K562 (cell line): ENCODE measurements around the gene PCDH8. TPM values are rescaled to one million over a fixed set of nuclear protein-coding genes. Genes with fewer than 3 reads are reported as not detected.

Experiments used
- ATAC-seq: fragments of 200-7000 bp; cut with Tn5 transposase; 3 replicates; pipeline ENCODE4 v1.9.1; 2020; ENCODE audit warnings: moderate library complexity
- BruUV-seq: library from RNA; stranded (reverse); fragments of 400-500 nt; replicated peaks from 2 replicates; lab custom pipeline; 2021; lab: Mats Ljungman, UMichigan
- CTCF ChIA-PET: fragments of 300-600 bp; formaldehyde crosslinking; extraction: SDS; loops from one replicate; lab custom pipeline; 2021; ENCODE audit warnings: low intra/inter-chr PET ratio; lab: Yijun Ruan, JAX
- POLR2A ChIA-PET: fragments of 300-600, 350-650 bp; sonication (Branson Sonifier 250); formaldehyde crosslinking; extraction: SDS; loops from one replicate; lab custom pipeline; 2021; ENCODE audit warnings: antibody characterized with exemption, inconsistent platforms; lab: Yijun Ruan, JAX
- DNase-seq, 4 experiments: peaks; one replicate each; pipeline versions ENCODE4 v3.0.0 to v3.0.0-alpha.2; 2011 to 2018; ENCODE audit warnings: low spot score in 3 of 4, mixed read lengths in 3 of 4; ENCODE audit errors: extremely low read depth in 1 of 4
- FAIRE-seq: peaks from 2 replicates; lab custom pipeline; 2011; peaks lifted over from hg19 to GRCh38; lab: Jason Lieb, UNC
- H2AFZ ChIP-seq: 2 replicates; pipeline ENCODE4 v1.6.0; 2011; ENCODE audit warnings: low read depth, low read length, control low read depth, inconsistent platforms
- H3K27ac ChIP-seq: fragments of 200-600 bp; 3 replicates; pipeline ENCODE4 v1.8.0; 2011; ENCODE audit warnings: low read depth, mild to moderate bottlenecking, control low read depth, inconsistent platforms, low read length, moderate library complexity, mixed read lengths; ENCODE audit errors: extremely low read depth
- H3K27me3 ChIP-seq, 2 experiments: fragments of 300-600 bp in 1 of 2; 2 replicates in 1 of 2; 3 replicates in 1 of 2; pipeline versions ENCODE4 v1.6.0 to v1.8.0; 2011; ENCODE audit warnings: inconsistent platforms in 2 of 2, low read length in 2 of 2, mild to moderate bottlenecking in 1 of 2, mixed read lengths in 1 of 2, moderate library complexity in 1 of 2; ENCODE audit not compliant: control insufficient read depth in 2 of 2, insufficient read depth in 2 of 2
- H3K36me3 ChIP-seq: fragments of 300-600 bp; 3 replicates; pipeline ENCODE4 v1.8.0; 2011; ENCODE audit warnings: mild to moderate bottlenecking, low read length, inconsistent platforms; ENCODE audit not compliant: control insufficient read depth, insufficient read depth
- H3K4me1 ChIP-seq, 2 experiments: fragments of 200-600 bp in 1 of 2; replicated peaks in 1 of 2; 2 replicates in 1 of 2; 3 replicates in 1 of 2; pipeline versions ENCODE4 v1.5.1 to v1.8.0; 2011; ENCODE audit warnings: inconsistent platforms in 2 of 2, low read length in 2 of 2, mild to moderate bottlenecking in 1 of 2, mixed read lengths in 1 of 2, moderate library complexity in 1 of 2; ENCODE audit not compliant: control insufficient read depth in 2 of 2, insufficient read depth in 2 of 2
- H3K4me2 ChIP-seq: 2 replicates; pipeline ENCODE4 v1.6.1; 2011; ENCODE audit warnings: low read length, control low read depth, inconsistent platforms, mixed read lengths; ENCODE audit not compliant: insufficient read depth
- H3K4me3 ChIP-seq: fragments of 200-600 bp; sonication (generic), shearing (Covaris generic); 2 replicates; pipeline ENCODE4 v1.5.1; 2016; ENCODE audit warnings: control low read depth, inconsistent platforms
- H3K79me2 ChIP-seq: fragments of 200-600 bp; 3 replicates; pipeline ENCODE4 v1.8.0; 2011; ENCODE audit warnings: low read length, inconsistent platforms; ENCODE audit not compliant: control insufficient read depth, insufficient read depth
- H3K9ac ChIP-seq, 2 experiments: 2 replicates each; pipeline versions ENCODE4 v1.6.0 to v1.6.1; 2011; ENCODE audit warnings: low read depth in 2 of 2, low read length in 2 of 2, control low read depth in 1 of 2, inconsistent platforms in 1 of 2, mild to moderate bottlenecking in 1 of 2, mixed read lengths in 1 of 2; ENCODE audit not compliant: insufficient read depth in 1 of 2
- H3K9me1 ChIP-seq: one replicate; pipeline ENCODE4 v1.6.0; 2011; ENCODE audit warnings: inconsistent platforms, mild to moderate bottlenecking, low read length, moderate library complexity; ENCODE audit not compliant: control insufficient read depth, insufficient read depth
- H3K9me3 ChIP-seq: replicated peaks from 2 replicates; pipeline ENCODE4 v1.5.1; 2011; ENCODE audit warnings: low read depth, low read length, inconsistent platforms; ENCODE audit not compliant: control insufficient read depth, insufficient read depth
- H4K20me1 ChIP-seq: replicated peaks from 2 replicates; pipeline ENCODE4 v1.6.1; 2011; ENCODE audit warnings: low read length, inconsistent platforms, mixed read lengths; ENCODE audit not compliant: control insufficient read depth, insufficient read depth
- ARID2 ChIP-seq: fragments of 450-650 bp; IDR thresholded peaks from 2 replicates; pipeline ENCODE4 v1.6.1; 2017; ENCODE audit warnings: antibody characterized with exemption, mild to moderate bottlenecking
- HMG20A ChIP-seq: fragments of 450-650 bp; formaldehyde crosslinking; conservative IDR thresholded peaks from 2 replicates; pipeline ENCODE4 v1.4.0; 2020; ENCODE audit warnings: mild to moderate bottlenecking, mixed read lengths
- KDM4B ChIP-seq, 2 experiments: fragments of 450-650 bp in 1 of 2; sonication (generic) in 1 of 2; IDR thresholded peaks; 2 replicates each; pipeline ENCODE4 v1.6.1; 2016 to 2017; ENCODE audit warnings: borderline replicate concordance in 2 of 2, antibody characterized with exemption in 1 of 2, low read depth in 1 of 2, mild to moderate bottlenecking in 1 of 2
- SLC30A9 ChIP-seq: fragments of 250-450 bp; sonication (Bioruptor Pico); IDR thresholded peaks from 2 replicates; pipeline ENCODE4 v1.8.0; 2022; ENCODE audit warnings: mild to moderate bottlenecking, moderate library complexity
- TRIM28 ChIP-seq: fragments of 450-650 bp; IDR thresholded peaks from 2 replicates; pipeline ENCODE4 v1.6.1; 2017
- ZKSCAN1 ChIP-seq: fragments of 150-350 bp; IDR thresholded peaks from 2 replicates; pipeline ENCODE4 v1.6.1; 2016; ENCODE audit warnings: low read depth, low read length
- ZNF165 ChIP-seq: fragments of 250-450 bp; sonication (Bioruptor Pico); IDR thresholded peaks from 2 replicates; pipeline ENCODE4 v1.4.0; 2020; ENCODE audit warnings: borderline replicate concordance
- ZNF695 ChIP-seq: fragments of 450-650 bp; formaldehyde crosslinking; IDR thresholded peaks from 2 replicates; pipeline ENCODE4 v1.4.0; 2020; ENCODE audit warnings: mild to moderate bottlenecking, moderate library complexity
- WGBS: fragments of 100-300 bp; shearing (Covaris generic); methylation state at CpG from one replicate; pipeline ENCODE4 v1.1.6; 2016; ENCODE audit warnings: low coverage, mixed read lengths; ENCODE audit not compliant: insufficient coverage; ENCODE audit errors: missing lambda C conversion rate; 5-methylcytosine and 5-hydroxymethylcytosine counted together
- in situ Hi-C: fragments of 300-500 bp; cut with MboI; formaldehyde crosslinking; loops from 4 replicates; pipeline ENCODE4 v1.15.0; 2018; ENCODE audit warnings: inconsistent platforms, mixed read lengths
- intact Hi-C: fragments of 100-400 bp; cut with micrococcal nuclease; formaldehyde crosslinking; loops from 2 replicates; pipeline ENCODE4 v1.14.2; 2022
- polyA plus RNA-seq, 8 experiments: library from polyadenylated mRNA; depleted of rRNA in 4 of 8; stranded (reverse) in 5 of 8; unstranded in 3 of 8; fragments of >200 nt; fragmentation: Nextera tagmentation in 2 of 8; fragmentation: Illumina TruSeq in 1 of 8; extraction: Ambion mirVana in 2 of 8; extraction: Trizol in 1 of 8; gene quantifications; 2 replicates each; pipeline versions ENCODE4 v1.2.1 to v1.2.3, GENCODE V29; 2011 to 2014; ENCODE audit warnings: inconsistent platforms in 1 of 8, missing spikeins in 1 of 8
- total RNA-seq, 7 experiments: library from RNA; depleted of rRNA in 6 of 7; stranded (reverse); fragments of >200 nt in 6 of 7; fragmentation: Illumina TruSeq in 2 of 7; extraction: Trizol in 2 of 7; gene quantifications; 2 replicates each; pipeline versions ENCODE4 v1.2.1 to v1.2.3, GENCODE V29; 2011 to 2021; ENCODE audit warnings: low replicate concordance in 1 of 7
- TF ChIP-seq, protein P1 (sequence below): fragments of 250-450 bp; sonication (Bioruptor Pico); IDR thresholded peaks from 2 replicates; pipeline ENCODE4 v1.8.0; 2022; ENCODE audit warnings: moderate library complexity, mild to moderate bottlenecking, inconsistent platforms

Gene PCDH8
- total and polyA plus RNA-seq, 9 of the 15 experiments (the other 6 are each of a cell fraction or from before 2014, with no cell fraction given) = not detected

DNA sequence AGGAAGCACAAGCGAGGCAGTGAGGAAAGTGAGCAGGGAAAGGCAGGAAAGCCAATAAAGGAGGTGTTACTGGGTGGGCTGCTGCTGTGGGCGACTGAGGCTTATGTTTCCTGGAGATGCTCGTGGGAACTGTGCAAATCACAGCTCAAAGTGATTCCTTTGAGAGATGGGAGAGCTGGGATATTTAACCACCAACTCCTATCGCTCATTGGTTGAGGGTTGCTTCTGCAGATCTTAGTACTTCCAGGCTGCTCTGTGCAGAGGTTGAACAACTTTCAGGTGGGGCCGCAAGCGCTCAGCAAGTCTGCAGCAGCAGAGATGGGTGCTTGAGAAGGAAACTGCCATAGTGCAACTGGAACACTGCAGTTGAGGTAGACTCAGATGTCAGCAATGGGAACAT is 8.4 kb downstream of the PCDH8 start:
- no TSS peak for BruUV-seq
- Histone ChIP-seq H3K9me3 (no peaks in the 10 kb centered on the region), H3K79me2 (no peaks in the 10 kb centered on the region), H3K9me1 (no peaks in the 10 kb centered on the region), H3K27me3 (0 out of 5 replicates have a peak, but pooled peaks cover 0 to 4% of the 10 kb centered on the region in 2 experiments), H3K4me3 (no peak overlapping the region), H3K9ac (no peak overlapping the region), H2AFZ (no peak overlapping the region), H3K4me2 (no peak overlapping the region), H3K4me1 (no peaks in the 10 kb centered on the region), H3K27ac (no peak overlapping the region), H3K36me3 (no peaks in the 10 kb centered on the region), H4K20me1 (no peaks in the 10 kb centered on the region)
- DNase-seq (no peak), ATAC-seq (no peak), FAIRE-seq (no peak)
- ChIA-PET CTCF (no interaction called here), POLR2A (no interaction called here)
- in situ Hi-C loops (no loop called here), intact Hi-C loops (no loop called here)
- TF ChIP-seq ZKSCAN1 = no peak
- TF ChIP-seq KDM4B (IDR thresholded peaks at IDR 0.05; ENCODE audit: borderline replicate concordance in 2 of 2, low read depth in 1 of 2) = no peak
- TF ChIP-seq ZNF165 (CRISPR knock-in tag) = no peak
- TF ChIP-seq, protein P1, sequence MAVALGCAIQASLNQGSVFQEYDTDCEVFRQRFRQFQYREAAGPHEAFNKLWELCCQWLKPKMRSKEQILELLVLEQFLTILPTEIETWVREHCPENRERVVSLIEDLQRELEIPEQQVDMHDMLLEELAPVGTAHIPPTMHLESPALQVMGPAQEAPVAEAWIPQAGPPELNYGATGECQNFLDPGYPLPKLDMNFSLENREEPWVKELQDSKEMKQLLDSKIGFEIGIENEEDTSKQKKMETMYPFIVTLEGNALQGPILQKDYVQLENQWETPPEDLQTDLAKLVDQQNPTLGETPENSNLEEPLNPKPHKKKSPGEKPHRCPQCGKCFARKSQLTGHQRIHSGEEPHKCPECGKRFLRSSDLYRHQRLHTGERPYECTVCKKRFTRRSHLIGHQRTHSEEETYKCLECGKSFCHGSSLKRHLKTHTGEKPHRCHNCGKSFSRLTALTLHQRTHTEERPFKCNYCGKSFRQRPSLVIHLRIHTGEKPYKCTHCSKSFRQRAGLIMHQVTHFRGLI = no peak
- no peak for TF ChIP-seq TRIM28
- no peak for TF ChIP-seq ARID2
- TF ChIP-seq SLC30A9 (CRISPR knock-in tag) = no peak
- TF ChIP-seq HMG20A (CRISPR knock-in tag) = no peak
- no peak for TF ChIP-seq ZNF695
- WGBS = 2% methylated on average over 5 of the region's 6 CpGs
